ENCODE measurements around the gene IL22RA2.

IL22RA2 gene

GRCh38 chr6:137197684-137198645, 24.5 kb upstream of the IL22RA2 start:
- H3K4me3 ChIP-seq (ENCODE audit: low read depth, low read length): no peak overlapping the region
- no peak for TF ChIP-seq CTCF (IDR thresholded peaks at IDR 0.05; ENCODE audit: control insufficient read depth, extremely low read depth, insufficient read depth)
- DNase-seq (ENCODE audit: low read depth): no peak

- no peak overlapping the region for H3K4me3 ChIP-seq (ENCODE audit: low read depth, low read length)
- TF ChIP-seq CTCF (IDR thresholded peaks at IDR 0.05; ENCODE audit: control insufficient read depth, extremely low read depth, insufficient read depth): no peak
- DNase-seq (ENCODE audit: low read depth): no peak
Observed at GRCh38 chr6:137193256-137194070, 20.0 kb upstream of the IL22RA2 start.

GRCh38 chr6:137192821-137193220, 19.4 kb upstream of the IL22RA2 start:
- TF ChIP-seq CTCF (IDR thresholded peaks at IDR 0.05; ENCODE audit: control insufficient read depth, extremely low read depth, insufficient read depth): no peak
- no peak for DNase-seq (ENCODE audit: low read depth)

GRCh38 chr6:137191670-137192069, 18.2 kb upstream of the IL22RA2 start:
- no peak for DNase-seq (ENCODE audit: low read depth)
- H3K4me3 ChIP-seq (ENCODE audit: low read depth, low read length): no peak overlapping the region
- no peak for TF ChIP-seq CTCF (IDR thresholded peaks at IDR 0.05; ENCODE audit: control insufficient read depth, extremely low read depth, insufficient read depth)

More at GRCh38 chr6:137192821-137193220, 19.4 kb upstream of the IL22RA2 start:
- H3K4me3 ChIP-seq (ENCODE audit: low read depth, low read length): no peak overlapping the region

- no peak for DNase-seq (ENCODE audit: low read depth)
- no peak for TF ChIP-seq CTCF (IDR thresholded peaks at IDR 0.05; ENCODE audit: control insufficient read depth, extremely low read depth, insufficient read depth)
Observed at GRCh38 chr6:137191236-137191635, 17.8 kb upstream of the IL22RA2 start.

GRCh38 chr6:137190583-137191094, 17.2 kb upstream of the IL22RA2 start:
- TF ChIP-seq CTCF (IDR thresholded peaks at IDR 0.05; ENCODE audit: control insufficient read depth, extremely low read depth, insufficient read depth): no peak
- no peak for DNase-seq (ENCODE audit: low read depth)
- H3K4me3 ChIP-seq (ENCODE audit: low read depth, low read length): no peak overlapping the region

More at GRCh38 chr6:137191236-137191635, 17.8 kb upstream of the IL22RA2 start:
- no peak overlapping the region for H3K4me3 ChIP-seq (ENCODE audit: low read depth, low read length)
